Measurements from ENCODE around the gene SCN1B.
"Not testable (repeated sequence)": the region's sequence is repeated elsewhere in the genome, so short reads cannot be mapped to it uniquely, and the experiment has no call there.

Gene SCN1B

GRCh38 chr19:35000647-35001501, 29.4 kb upstream of the SCN1B start:
- DNase-seq (ENCODE audit: low read depth), result peak; percentile 56

DNA sequence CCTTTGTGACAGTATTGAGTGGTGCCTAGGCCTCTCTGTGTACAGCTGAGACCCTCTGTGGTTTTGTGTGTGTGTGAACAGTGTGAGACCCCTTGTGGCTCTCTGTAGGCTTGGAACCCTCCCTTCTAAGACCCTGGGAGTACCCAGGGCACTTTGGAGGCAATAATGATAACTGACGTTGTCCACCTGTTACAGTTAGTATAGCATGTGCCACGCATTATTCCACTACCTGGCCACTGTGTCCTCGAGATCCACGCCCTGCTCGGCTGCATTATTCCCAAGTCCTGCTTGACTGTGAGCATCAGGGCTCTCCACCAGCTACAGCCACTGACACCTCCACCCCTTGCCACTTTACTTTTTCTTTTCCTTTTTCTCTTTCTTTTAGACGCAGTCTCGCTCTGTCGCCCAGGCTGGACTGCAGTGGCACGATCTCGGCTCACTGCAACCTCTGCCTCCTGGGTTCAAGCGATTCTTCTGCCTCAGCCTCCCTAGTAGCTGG, 28.2 kb upstream of the SCN1B start:
- no peak for DNase-seq (ENCODE audit: low read depth)

GRCh38 chr19:35004517-35005255, 25.6 kb upstream of the SCN1B start:
- DNase-seq (ENCODE audit: low read depth), result no peak

- DNase-seq (ENCODE audit: low read depth), result no peak
Observed at GRCh38 chr19:35005256-35005977, 24.9 kb upstream of the SCN1B start.

DNA sequence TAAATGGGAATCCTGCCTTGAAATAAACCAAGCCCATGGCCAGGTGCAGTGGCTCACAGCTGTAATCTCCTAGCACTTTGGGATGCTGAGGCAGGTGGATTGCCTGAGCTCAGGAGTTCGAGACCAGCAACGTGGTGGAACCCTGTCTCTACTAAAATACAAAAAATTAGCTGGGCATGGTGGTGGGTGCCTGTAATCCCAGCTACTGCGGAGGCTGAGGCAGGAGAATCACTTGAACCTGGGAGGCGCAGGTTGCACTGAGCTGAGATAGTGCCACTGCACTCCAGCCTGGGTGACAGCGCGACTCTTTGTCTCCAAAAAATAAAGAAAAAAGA, 24.3 kb upstream of the SCN1B start:
- DNase-seq (ENCODE audit: low read depth), result not testable (repeated sequence)

GRCh38 chr19:35006342-35006998, 23.8 kb upstream of the SCN1B start:
- DNase-seq (ENCODE audit: low read depth), result no peak

GRCh38 chr19:35006999-35007365, 23.3 kb upstream of the SCN1B start:
- no peak for DNase-seq (ENCODE audit: low read depth)

- not testable (repeated sequence) for DNase-seq (ENCODE audit: low read depth)
Observed at GRCh38 chr19:35007427-35007826, 22.8 kb upstream of the SCN1B start.

GRCh38 chr19:35008891-35009341, 21.4 kb upstream of the SCN1B start:
- no peak for DNase-seq (ENCODE audit: low read depth)

- no peak for DNase-seq (ENCODE audit: low read depth)
Observed at GRCh38 chr19:35009424-35010415, 20.6 kb upstream of the SCN1B start.

DNA sequence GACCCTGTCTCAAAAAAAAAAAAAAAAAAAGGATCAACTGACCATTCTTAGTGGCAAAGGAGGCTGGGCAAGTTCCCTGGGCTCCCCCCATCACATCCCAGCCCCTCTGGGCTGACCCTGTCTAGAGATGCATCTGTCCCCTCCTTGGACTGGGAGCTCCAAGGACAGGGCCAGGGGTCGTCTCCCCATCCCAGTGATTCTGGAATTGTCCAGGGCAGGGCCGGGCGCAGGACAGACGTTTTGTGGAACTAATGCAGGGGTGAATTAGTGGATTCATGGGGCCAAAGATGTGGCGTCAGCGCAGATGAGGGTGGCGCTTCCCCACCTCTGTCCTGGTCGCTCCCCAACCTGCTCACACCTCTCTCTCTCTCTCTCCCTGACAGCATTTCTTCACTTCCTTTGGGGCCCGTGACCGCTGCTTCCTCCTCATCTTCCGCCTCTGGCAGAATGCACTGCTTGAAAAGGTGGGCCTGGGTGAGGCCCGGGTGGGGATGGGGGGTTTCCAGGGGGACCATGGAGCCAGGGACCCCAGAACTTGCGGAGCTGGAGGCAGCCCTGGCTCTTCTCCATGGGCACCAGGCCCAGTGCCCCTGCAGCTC, 19.1 kb upstream of the SCN1B start:
- DNase-seq (ENCODE audit: low read depth), result no peak

GRCh38 chr19:35011737-35012682, 18.3 kb upstream of the SCN1B start:
- DNase-seq (ENCODE audit: low read depth), result no peak

- peak; percentile 78 for DNase-seq (ENCODE audit: low read depth)
Observed at GRCh38 chr19:35013041-35013819, 17.0 kb upstream of the SCN1B start.

DNA sequence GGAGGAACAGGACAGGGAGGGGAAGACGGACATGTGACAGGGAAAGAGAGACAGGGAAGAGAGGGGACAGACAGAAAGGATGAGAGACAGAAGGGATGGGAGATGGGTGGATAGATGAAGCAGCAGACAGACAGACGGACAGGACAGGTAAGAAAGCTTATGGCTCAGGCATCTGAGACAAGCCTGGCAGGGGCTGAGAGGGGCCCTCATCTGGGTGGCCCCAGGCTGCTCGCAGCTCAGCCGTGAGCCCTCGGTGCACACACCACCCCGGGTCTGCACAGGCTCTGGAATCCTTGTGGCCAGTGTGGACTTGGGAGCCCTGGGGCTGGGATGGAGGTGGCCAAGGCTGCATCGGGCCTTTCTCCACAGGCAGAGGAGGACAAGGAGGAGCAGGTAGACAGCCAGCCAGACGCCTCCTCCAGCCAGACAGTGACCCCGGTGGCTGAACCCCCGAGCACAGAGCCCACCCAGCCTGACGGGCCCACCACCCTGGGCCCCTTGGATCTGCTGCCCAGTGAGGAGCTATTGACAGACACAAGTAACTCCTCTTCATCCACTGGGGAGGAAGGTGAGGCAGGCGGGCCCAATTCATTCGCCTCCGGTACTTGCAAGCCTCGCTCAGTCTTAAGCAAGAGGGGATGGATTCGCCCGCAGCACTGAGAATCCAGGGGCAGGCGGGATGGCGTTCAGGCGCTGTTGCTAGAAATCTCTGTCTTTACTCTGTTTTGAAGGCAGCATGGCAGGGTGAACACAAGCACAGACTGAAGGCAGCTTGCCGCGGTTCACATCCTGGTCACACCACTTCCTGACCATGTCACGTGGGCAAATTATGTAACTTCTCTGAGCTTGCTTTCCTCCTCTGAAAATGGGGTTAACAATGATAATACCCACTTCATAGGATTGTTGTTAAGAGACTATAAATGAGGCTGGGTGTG, 16.2 kb upstream of the SCN1B start:
- DNase-seq (ENCODE audit: low read depth), result peak; percentile 70

GRCh38 chr19:35014774-35015173, 15.5 kb upstream of the SCN1B start:
- DNase-seq (ENCODE audit: low read depth), result not testable (repeated sequence)

DNA sequence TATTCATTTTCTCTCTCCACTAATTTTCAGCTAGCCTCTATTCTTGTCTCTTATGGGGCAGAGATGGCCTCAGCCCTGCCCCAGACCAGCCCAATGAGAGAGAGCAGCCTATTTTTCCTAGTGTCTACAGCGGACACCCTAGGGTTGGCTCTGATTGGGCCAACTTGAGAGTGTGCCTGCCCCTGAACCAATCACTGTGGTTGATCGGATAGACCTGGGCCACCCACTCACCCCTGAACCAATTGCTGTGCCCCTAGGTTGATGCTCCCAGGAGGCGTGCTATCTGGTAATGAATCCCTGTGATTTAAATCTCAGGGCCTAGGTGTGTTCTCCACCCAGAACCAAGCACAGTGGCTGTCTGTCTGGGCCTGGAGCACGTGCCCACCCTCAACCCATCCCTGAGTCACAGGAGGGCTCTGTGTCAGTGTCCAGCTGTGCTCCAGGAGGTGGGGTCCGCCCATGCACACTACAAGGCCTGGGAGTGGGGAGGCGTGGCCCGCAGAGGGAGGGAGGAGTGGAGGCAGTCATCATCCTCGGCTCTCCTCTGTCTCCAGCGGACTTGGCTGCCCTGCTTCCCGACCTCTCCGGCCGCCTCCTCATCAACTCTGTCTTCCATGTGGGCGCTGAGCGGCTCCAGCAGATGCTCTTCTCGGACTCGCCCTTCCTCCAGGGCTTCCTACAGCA, 14.9 kb upstream of the SCN1B start:
- DNase-seq (ENCODE audit: low read depth), result no peak

- no peak for DNase-seq (ENCODE audit: low read depth)
Observed at GRCh38 chr19:35015954-35016351, 14.3 kb upstream of the SCN1B start.

Data from T follicular helper cell (primary cell).